Measurements from ENCODE around the gene SAMD13. TPM values are rescaled to one million over a fixed set of nuclear protein-coding genes. Genes with fewer than 3 reads are reported as not detected.

SAMD13 gene
- total and polyA plus RNA-seq, 2 of the 8 experiments (the other 6 are each of a cell fraction or from before 2014, with no cell fraction given): 0.86 to 2.3 TPM

DNA sequence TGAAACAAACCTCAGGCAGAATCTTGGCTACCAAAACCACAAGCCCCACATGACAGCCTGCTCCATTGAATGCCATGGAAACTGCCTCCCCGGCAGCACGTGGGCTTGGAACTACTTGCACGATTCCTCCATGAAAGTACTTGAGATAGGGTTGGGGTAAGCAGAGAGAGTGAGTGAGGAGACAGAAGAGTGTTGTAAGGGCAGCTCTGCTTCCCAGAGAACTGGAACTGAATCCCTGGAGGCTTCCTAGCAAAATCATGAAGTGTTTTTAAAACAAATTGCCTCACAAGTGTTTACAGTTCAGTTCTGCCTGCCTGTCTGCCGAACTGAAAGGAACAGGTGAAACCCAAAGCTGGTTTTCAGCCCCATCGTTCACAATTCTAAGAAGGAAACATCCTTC is 61.5 kb downstream of the SAMD13 start (continued):
- TF ChIP-seq, protein P1, sequence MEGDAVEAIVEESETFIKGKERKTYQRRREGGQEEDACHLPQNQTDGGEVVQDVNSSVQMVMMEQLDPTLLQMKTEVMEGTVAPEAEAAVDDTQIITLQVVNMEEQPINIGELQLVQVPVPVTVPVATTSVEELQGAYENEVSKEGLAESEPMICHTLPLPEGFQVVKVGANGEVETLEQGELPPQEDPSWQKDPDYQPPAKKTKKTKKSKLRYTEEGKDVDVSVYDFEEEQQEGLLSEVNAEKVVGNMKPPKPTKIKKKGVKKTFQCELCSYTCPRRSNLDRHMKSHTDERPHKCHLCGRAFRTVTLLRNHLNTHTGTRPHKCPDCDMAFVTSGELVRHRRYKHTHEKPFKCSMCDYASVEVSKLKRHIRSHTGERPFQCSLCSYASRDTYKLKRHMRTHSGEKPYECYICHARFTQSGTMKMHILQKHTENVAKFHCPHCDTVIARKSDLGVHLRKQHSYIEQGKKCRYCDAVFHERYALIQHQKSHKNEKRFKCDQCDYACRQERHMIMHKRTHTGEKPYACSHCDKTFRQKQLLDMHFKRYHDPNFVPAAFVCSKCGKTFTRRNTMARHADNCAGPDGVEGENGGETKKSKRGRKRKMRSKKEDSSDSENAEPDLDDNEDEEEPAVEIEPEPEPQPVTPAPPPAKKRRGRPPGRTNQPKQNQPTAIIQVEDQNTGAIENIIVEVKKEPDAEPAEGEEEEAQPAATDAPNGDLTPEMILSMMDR (IDR thresholded peaks at IDR 0.05; ENCODE audit: control extremely low read depth in 1 of 3, insufficient read depth in 1 of 3, low read depth in 1 of 3, low read length in 3 of 3): no peak
- TF ChIP-seq TAF7 (optimal IDR thresholded peaks at IDR 0.05; ENCODE audit: borderline replicate concordance, low read depth, low read length) (no peak), SP1 (IDR thresholded peaks at IDR 0.05; ENCODE audit: low read depth, low read length) (no peak)
